ENCODE results near the gene BBLN.
"Not testable (repeated sequence)": the region's sequence is repeated elsewhere in the genome, so short reads cannot be mapped to it uniquely, and the experiment has no call there.

The BBLN gene

GRCh38 chr9:128125580-128126354 lies 34.3 kb upstream of the BBLN start:
- WGBS (ENCODE audit: insufficient coverage, insufficient read length): no CpG with 5 or more reads among the region's 10 CpGs
- Histone ChIP-seq H3K4me3 (ENCODE audit: low read length) (no peak overlapping the region), H3K4me1 (ENCODE audit: control insufficient read depth, insufficient read depth, low read length) (peaks cover 3% of the 10 kb centered on the region; the same call in 1 of the 2 replicates), H3K36me3 (ENCODE audit: control insufficient read depth, insufficient read depth, low read length) (peaks cover 32% of the 10 kb centered on the region), H3K9me3 (ENCODE audit: control insufficient read depth, insufficient read depth, low read length) (no peaks in the 10 kb centered on the region), H3K27ac (ENCODE audit: low read length) (no peak overlapping the region), H3K27me3 (ENCODE audit: control insufficient read depth, insufficient read depth, low read length) (no peaks in the 10 kb centered on the region)
- DNase-seq (ENCODE audit: low read depth, low spot score): no peak

- WGBS (ENCODE audit: insufficient coverage, insufficient read length): no CpG with 5 or more reads among the region's 56 CpGs
- H3K4me3 ChIP-seq (ENCODE audit: low read length): peak within 1 kb of the TSS; percentile 98
These were observed 32.5 kb upstream of the BBLN start, which contains the start of gene PTGES2 for GRCh38 chr9:128127568-128127989. Gene PTGES2, minus strand, starts transcription at chr9:128127729. Its CDS starts 12 bp downstream, at chr9:128127717.

GRCh38 chr9:128127990-128128835 lies 31.9 kb upstream of the BBLN start:
- peaks cover 3% of the 10 kb centered on the region; the same call in 1 of the 2 replicates for H3K4me1 ChIP-seq (ENCODE audit: control insufficient read depth, insufficient read depth, low read length)
- WGBS (ENCODE audit: insufficient coverage, insufficient read length): no CpG with 5 or more reads among the region's 82 CpGs
- H3K36me3 ChIP-seq (ENCODE audit: control insufficient read depth, insufficient read depth, low read length): peaks cover 13% of the 10 kb centered on the region
- H3K9me3 ChIP-seq (ENCODE audit: control insufficient read depth, insufficient read depth, low read length): no peaks in the 10 kb centered on the region
- H3K27me3 ChIP-seq (ENCODE audit: control insufficient read depth, insufficient read depth, low read length): no peaks in the 10 kb centered on the region
- peak overlapping the region; percentile 98 for H3K4me3 ChIP-seq (ENCODE audit: low read length)
- peak; percentile 73 for DNase-seq (ENCODE audit: low read depth, low spot score)
- no peak overlapping the region for H3K27ac ChIP-seq (ENCODE audit: low read length)

More at GRCh38 chr9:128127568-128127989, 32.5 kb upstream of the BBLN start, which contains the start of gene PTGES2:
- Histone ChIP-seq H3K27me3 (ENCODE audit: control insufficient read depth, insufficient read depth, low read length) (no peaks in the 10 kb centered on the region), H3K9me3 (ENCODE audit: control insufficient read depth, insufficient read depth, low read length) (no peaks in the 10 kb centered on the region), H3K4me1 (ENCODE audit: control insufficient read depth, insufficient read depth, low read length) (peaks cover 3% of the 10 kb centered on the region; the same call in 1 of the 2 replicates), H3K27ac (ENCODE audit: low read length) (no peak within 1 kb of the TSS), H3K36me3 (ENCODE audit: control insufficient read depth, insufficient read depth, low read length) (peaks cover 18% of the 10 kb centered on the region)
- peak; percentile 31 for DNase-seq (ENCODE audit: low read depth, low spot score)

GRCh38 chr9:128128836-128129590 lies 31.1 kb upstream of the BBLN start:
- peak overlapping the region; percentile 98 for H3K4me3 ChIP-seq (ENCODE audit: low read length)
- DNase-seq (ENCODE audit: low read depth, low spot score): no peak
- H3K27me3 ChIP-seq (ENCODE audit: control insufficient read depth, insufficient read depth, low read length): no peaks in the 10 kb centered on the region
- H3K27ac ChIP-seq (ENCODE audit: low read length): no peak overlapping the region
- H3K36me3 ChIP-seq (ENCODE audit: control insufficient read depth, insufficient read depth, low read length): 0 out of 2 replicates have a peak, but pooled peaks cover 7% of the 10 kb centered on the region
- no CpG with 5 or more reads among the region's 29 CpGs for WGBS (ENCODE audit: insufficient coverage, insufficient read length)
- peaks cover 3% of the 10 kb centered on the region; the same call in 1 of the 2 replicates for H3K4me1 ChIP-seq (ENCODE audit: control insufficient read depth, insufficient read depth, low read length)
- no peaks in the 10 kb centered on the region for H3K9me3 ChIP-seq (ENCODE audit: control insufficient read depth, insufficient read depth, low read length)

GRCh38 chr9:128129976-128130590 lies 30.0 kb upstream of the BBLN start:
- not testable (repeated sequence) for H3K27ac ChIP-seq (ENCODE audit: low read length); H3K9me3 ChIP-seq (ENCODE audit: control insufficient read depth, insufficient read depth, low read length); H3K27me3 ChIP-seq (ENCODE audit: control insufficient read depth, insufficient read depth, low read length); H3K36me3 ChIP-seq (ENCODE audit: control insufficient read depth, insufficient read depth, low read length); H3K4me3 ChIP-seq (ENCODE audit: low read length); DNase-seq (ENCODE audit: low read depth, low spot score); H3K4me1 ChIP-seq (ENCODE audit: control insufficient read depth, insufficient read depth, low read length)
- no CpG with 5 or more reads among the region's 12 CpGs for WGBS (ENCODE audit: insufficient coverage, insufficient read length)

GRCh38 chr9:128130651-128131050 lies 29.4 kb upstream of the BBLN start:
- H3K4me1 ChIP-seq (ENCODE audit: control insufficient read depth, insufficient read depth, low read length); H3K27ac ChIP-seq (ENCODE audit: low read length); DNase-seq (ENCODE audit: low read depth, low spot score); H3K36me3 ChIP-seq (ENCODE audit: control insufficient read depth, insufficient read depth, low read length); H3K4me3 ChIP-seq (ENCODE audit: low read length); H3K9me3 ChIP-seq (ENCODE audit: control insufficient read depth, insufficient read depth, low read length); H3K27me3 ChIP-seq (ENCODE audit: control insufficient read depth, insufficient read depth, low read length): not testable (repeated sequence)
- WGBS (ENCODE audit: insufficient coverage, insufficient read length): no CpG with 5 or more reads among the region's 7 CpGs

- not testable (repeated sequence) for DNase-seq (ENCODE audit: low read depth, low spot score); H3K4me3 ChIP-seq (ENCODE audit: low read length); H3K9me3 ChIP-seq (ENCODE audit: control insufficient read depth, insufficient read depth, low read length); H3K27ac ChIP-seq (ENCODE audit: low read length); H3K36me3 ChIP-seq (ENCODE audit: control insufficient read depth, insufficient read depth, low read length); H3K4me1 ChIP-seq (ENCODE audit: control insufficient read depth, insufficient read depth, low read length); H3K27me3 ChIP-seq (ENCODE audit: control insufficient read depth, insufficient read depth, low read length)
- no CpG with 5 or more reads among the region's 8 CpGs for WGBS (ENCODE audit: insufficient coverage, insufficient read length)
These were observed 28.7 kb upstream of the BBLN start for GRCh38 chr9:128131346-128131745.

GRCh38 chr9:128132139-128132538 lies 27.9 kb upstream of the BBLN start:
- DNase-seq (ENCODE audit: low read depth, low spot score); H3K27ac ChIP-seq (ENCODE audit: low read length): not testable (repeated sequence)

GRCh38 chr9:128135561-128135960 lies 24.5 kb upstream of the BBLN start:
- H3K27me3 ChIP-seq (ENCODE audit: control insufficient read depth, insufficient read depth, low read length); H3K9me3 ChIP-seq (ENCODE audit: control insufficient read depth, insufficient read depth, low read length); DNase-seq (ENCODE audit: low read depth, low spot score); H3K36me3 ChIP-seq (ENCODE audit: control insufficient read depth, insufficient read depth, low read length); H3K4me3 ChIP-seq (ENCODE audit: low read length); H3K4me1 ChIP-seq (ENCODE audit: control insufficient read depth, insufficient read depth, low read length); H3K27ac ChIP-seq (ENCODE audit: low read length): not testable (repeated sequence)
- WGBS (ENCODE audit: insufficient coverage, insufficient read length): no CpG with 5 or more reads among the region's 8 CpGs

More at GRCh38 chr9:128132139-128132538, 27.9 kb upstream of the BBLN start:
- WGBS (ENCODE audit: insufficient coverage, insufficient read length): no CpG with 5 or more reads among the region's 8 CpGs
- not testable (repeated sequence) for H3K4me1 ChIP-seq (ENCODE audit: control insufficient read depth, insufficient read depth, low read length); H3K4me3 ChIP-seq (ENCODE audit: low read length); H3K36me3 ChIP-seq (ENCODE audit: control insufficient read depth, insufficient read depth, low read length); H3K9me3 ChIP-seq (ENCODE audit: control insufficient read depth, insufficient read depth, low read length); H3K27me3 ChIP-seq (ENCODE audit: control insufficient read depth, insufficient read depth, low read length)

Data from iPS DF 6.9 (cell line).